Measurements from ENCODE around the gene SUSD4. TPM values are rescaled to one million over a fixed set of nuclear protein-coding genes. Genes with fewer than 3 reads are reported as not detected.

Gene SUSD4
- total and polyA plus RNA-seq, 2 of the 8 experiments (the other 6 are each of a cell fraction or from before 2014, with no cell fraction given), result 3.9 to 5.2 TPM

- Histone ChIP-seq H2BK12ac (ENCODE audit: low read depth, low read length) (no peak overlapping the region), H3K56ac (replicated peaks; ENCODE audit: insufficient read length, low read depth, low read length) (no peak overlapping the region), H3K4me2 (ENCODE audit: insufficient read depth in 1 of 2, low read depth in 2 of 2, low read length in 2 of 2) (no peak overlapping the region), H3K18ac (ENCODE audit: extremely low read depth, low read length) (no peak overlapping the region), H3K79me1 (ENCODE audit: low read depth, low read length) (no peaks in the 10 kb centered on the region), H3K27ac (ENCODE audit: low read depth, low read length) (no peak overlapping the region), H2BK120ac (replicated peaks; ENCODE audit: low read depth, low read length) (no peak overlapping the region), H3K4ac (replicated peaks; ENCODE audit: insufficient read length, low read depth, low read length) (no peak overlapping the region), H3K4me1 (replicated peaks in 1 of 4; ENCODE audit: control insufficient read depth in 3 of 4, insufficient read depth in 4 of 4, low read length in 3 of 4) (peaks cover 0 to 7% (median 3%) of the 10 kb centered on the region in 4 experiments; a peak in 3 of 7 replicates), H3K9ac (replicated peaks in 1 of 4; ENCODE audit: extremely low read depth in 1 of 4, low read depth in 3 of 4, low read length in 3 of 4) (no peak overlapping the region), H2BK15ac (ENCODE audit: low read length) (no peak overlapping the region), H3K14ac (ENCODE audit: insufficient read length) (no peak overlapping the region), H3K23me2 (ENCODE audit: low read depth, low read length) (no peaks in the 10 kb centered on the region), H4K5ac (ENCODE audit: insufficient read length, low read depth, low read length) (no peak overlapping the region), H3K23ac (ENCODE audit: insufficient read length) (no peak overlapping the region), H3K27me3 (replicated peaks in 1 of 4; ENCODE audit: control insufficient read depth in 3 of 4, extremely low read depth in 1 of 4, insufficient read depth in 3 of 4, low read length in 3 of 4) (no peaks in the 10 kb centered on the region), H2AFZ (ENCODE audit: low read length) (no peak overlapping the region), H3K4me3 (ENCODE audit: extremely low read depth in 1 of 4, insufficient read depth in 2 of 4, low read depth in 3 of 4, low read length in 4 of 4) (no peak overlapping the region), H4K91ac (replicated peaks; ENCODE audit: insufficient read length, low read length) (no peak overlapping the region), H3K79me2 (ENCODE audit: control insufficient read depth in 1 of 2, insufficient read depth in 2 of 2, low read length in 2 of 2) (no peaks in the 10 kb centered on the region), H2BK20ac (ENCODE audit: low read length) (no peak overlapping the region), H3K9me3 (ENCODE audit: insufficient read depth in 2 of 2, low read depth in 1 of 2, low read length in 1 of 2) (no peaks in the 10 kb centered on the region), H4K20me1 (replicated peaks in 1 of 2; ENCODE audit: control insufficient read depth in 1 of 2, insufficient read depth in 2 of 2, low read length in 2 of 2) (no peaks in the 10 kb centered on the region), H2AK5ac (ENCODE audit: low read depth, low read length) (no peak overlapping the region), H2BK5ac (ENCODE audit: low read depth, low read length) (no peak overlapping the region), H4K8ac (ENCODE audit: extremely low read depth, insufficient read depth, low read length) (no peak overlapping the region), H3K36me3 (ENCODE audit: control insufficient read depth in 2 of 4, insufficient read depth in 4 of 4, low read length in 3 of 4) (no peaks in the 10 kb centered on the region)
- DNase-seq (ENCODE audit: low read depth in 1 of 2, low spot score in 2 of 2) (no peak), FAIRE-seq (no peak)
- ChIA-PET POLR2A (ENCODE audit: partially characterized antibody) (no interaction called here), CTCF (ENCODE audit: partially characterized antibody) (no interaction called here)
- WGBS, 2 experiments (ENCODE audit: extremely low coverage in 1 of 2, insufficient coverage in 1 of 2, insufficient read length in 1 of 2, insufficient replicate concordance in 2 of 2, low coverage in 1 of 2, low lambda C conversion rate in 2 of 2, missing lambda C conversion rate in 1 of 2), result 95% methylated on average over 3 of the region's 3 CpGs; no CpG with 5 or more reads in 1 of the 2 experiments
- no peak for TF ChIP-seq FOSL1 (IDR thresholded peaks at IDR 0.05; ENCODE audit: insufficient read depth, low read depth, low read length)
- no peak for TF ChIP-seq BACH1 (IDR thresholded peaks at IDR 0.05; ENCODE audit: low read length)
- no peak for TF ChIP-seq EZH2 (IDR thresholded peaks at IDR 0.05; ENCODE audit: low read depth, low read length, severe bottlenecking)
- TF ChIP-seq, protein P1, sequence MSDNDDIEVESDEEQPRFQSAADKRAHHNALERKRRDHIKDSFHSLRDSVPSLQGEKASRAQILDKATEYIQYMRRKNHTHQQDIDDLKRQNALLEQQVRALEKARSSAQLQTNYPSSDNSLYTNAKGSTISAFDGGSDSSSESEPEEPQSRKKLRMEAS (IDR thresholded peaks at IDR 0.05), result no peak
- TF ChIP-seq TEAD4 (IDR thresholded peaks at IDR 0.05; ENCODE audit: low read depth, low read length), result no peak
- TF ChIP-seq ASH2L (IDR thresholded peaks at IDR 0.05; ENCODE audit: low read length), result no peak
- no peak for TF ChIP-seq RNF2 (IDR thresholded peaks at IDR 0.05; ENCODE audit: borderline replicate concordance, low read depth, low read length, missing control alignments, poor library complexity, severe bottlenecking)
- TF ChIP-seq SRF (IDR thresholded peaks at IDR 0.05; ENCODE audit: low read depth, low read length), result no peak
- TF ChIP-seq ZNF274 (IDR thresholded peaks at IDR 0.05; ENCODE audit: borderline replicate concordance, extremely low read depth, low read length), result no peak
- no peak for TF ChIP-seq SIRT6 (IDR thresholded peaks at IDR 0.05; ENCODE audit: low read length)
- no peak for TF ChIP-seq NRF1 (IDR thresholded peaks at IDR 0.05; ENCODE audit: low read depth, low read length)
- no peak for TF ChIP-seq KDM5A (IDR thresholded peaks at IDR 0.05; ENCODE audit: low read length)
- TF ChIP-seq POLR2AphosphoS5 (IDR thresholded peaks at IDR 0.05; ENCODE audit: low read depth, low read length), result no peak
- no peak for TF ChIP-seq NANOG (IDR thresholded peaks at IDR 0.05; ENCODE audit: insufficient read depth, low read depth, low read length, poor library complexity, severe bottlenecking)
- no peak for TF ChIP-seq KDM1A (IDR thresholded peaks at IDR 0.05; ENCODE audit: borderline replicate concordance, low read length)
Measured at GRCh38 chr1:223210788-223211120, 153.2 kb downstream of the SUSD4 start.

All from H1 (cell line).